ENCODE measurements around the gene EPHA1.
A peak's percentile ranks its signal among the peaks of the same experiment; 100 is the strongest.

The EPHA1 gene

DNA sequence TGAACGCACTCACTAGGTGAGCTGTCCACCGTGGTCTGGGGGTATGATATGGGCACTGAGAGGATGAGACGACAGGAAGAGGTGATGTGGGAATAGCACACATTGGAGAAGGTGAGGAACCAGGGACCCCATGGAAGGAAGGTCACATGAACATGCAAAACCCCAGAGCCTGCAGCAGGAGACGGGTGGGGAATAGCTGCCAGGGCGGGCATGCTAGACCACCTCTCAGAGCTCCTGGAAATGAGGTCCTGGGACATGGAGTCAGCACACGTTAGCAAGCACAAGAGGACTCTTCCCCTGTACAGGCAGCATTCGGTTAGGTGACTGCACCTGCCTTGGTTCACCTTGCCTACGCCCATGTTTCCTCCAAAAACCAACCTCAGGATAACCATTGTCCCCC is 54.3 kb downstream of the EPHA1 start (continued):
- TF ChIP-seq ZBTB44 (tag by site-specific recombination; IDR thresholded peaks at IDR 0.05) (no peak), ZNF37A (tag by site-specific recombination; IDR thresholded peaks at IDR 0.05) (no peak), ZNF677 (tag by site-specific recombination; IDR thresholded peaks at IDR 0.05) (no peak), ZNF221 (tag by site-specific recombination; IDR thresholded peaks at IDR 0.05; ENCODE audit: borderline replicate concordance) (no peak), PRDM6 (tag by site-specific recombination; IDR thresholded peaks at IDR 0.05) (no peak), ZNF529 (tag by site-specific recombination; IDR thresholded peaks at IDR 0.05; ENCODE audit: insufficient replicate concordance) (no peak), BCL11A (tag by site-specific recombination; IDR thresholded peaks at IDR 0.05; ENCODE audit: low read depth) (no peak), ZFP37 (tag by site-specific recombination; IDR thresholded peaks at IDR 0.05) (no peak)

- TF ChIP-seq ZNF76 (tag by site-specific recombination; IDR thresholded peaks at IDR 0.05; ENCODE audit: borderline replicate concordance, low read depth) (no peak), EGR2 (tag by site-specific recombination; IDR thresholded peaks at IDR 0.05; ENCODE audit: low read depth) (peak; percentile 58), ZFHX2 (tag by site-specific recombination; conservative IDR thresholded peaks at IDR 0.05) (peak; percentile 43)
- POLR2A ChIA-PET = no interaction called here
- H3K4me3 ChIP-seq (ENCODE audit: low read depth, low read length) = no peak overlapping the region
- no peaks in the 10 kb centered on the region for H3K4me1 ChIP-seq (ENCODE audit: control insufficient read depth, insufficient read depth, low read length)
- CTCF ChIA-PET = interaction anchor here (0.6 kb wide), 1 partner anchor 38 kb away, joined by 3 read pairs; no protein-coding TSS in a partner anchor
- H3K27ac ChIP-seq (ENCODE audit: extremely low read depth, low read depth, low read length) = no peak overlapping the region
- no peaks in the 10 kb centered on the region for H3K9me3 ChIP-seq (ENCODE audit: control insufficient read depth, insufficient read depth, low read depth, low read length)
- H3K36me3 ChIP-seq (ENCODE audit: control insufficient read depth in 2 of 2, insufficient read depth in 1 of 2, low read length in 2 of 2) = peaks cover 0 to 23% of the 10 kb centered on the region in 2 experiments; a peak in 1 of 3 replicates
Observed at GRCh38 chr7:143352531-143353002, 56.1 kb downstream of the EPHA1 start.

GRCh38 chr7:143351574-143351973 is 57.1 kb downstream of the EPHA1 start:
- POLR2A ChIA-PET = no interaction called here
- TF ChIP-seq ZNF18 (tag by site-specific recombination; IDR thresholded peaks at IDR 0.05) (no peak), BCL11A (tag by site-specific recombination; IDR thresholded peaks at IDR 0.05; ENCODE audit: low read depth) (no peak), TRIM28 (IDR thresholded peaks at IDR 0.05; ENCODE audit: borderline replicate concordance, low read length) (no peak), IKZF3 (tag by site-specific recombination; IDR thresholded peaks at IDR 0.05) (no peak), ATF2 (tag by site-specific recombination; IDR thresholded peaks at IDR 0.05; ENCODE audit: low read depth) (no peak), ZNF549 (tag by site-specific recombination; IDR thresholded peaks at IDR 0.05) (no peak), ZNF768 (tag by site-specific recombination; IDR thresholded peaks at IDR 0.05) (no peak)
- TF ChIP-seq, protein P1, sequence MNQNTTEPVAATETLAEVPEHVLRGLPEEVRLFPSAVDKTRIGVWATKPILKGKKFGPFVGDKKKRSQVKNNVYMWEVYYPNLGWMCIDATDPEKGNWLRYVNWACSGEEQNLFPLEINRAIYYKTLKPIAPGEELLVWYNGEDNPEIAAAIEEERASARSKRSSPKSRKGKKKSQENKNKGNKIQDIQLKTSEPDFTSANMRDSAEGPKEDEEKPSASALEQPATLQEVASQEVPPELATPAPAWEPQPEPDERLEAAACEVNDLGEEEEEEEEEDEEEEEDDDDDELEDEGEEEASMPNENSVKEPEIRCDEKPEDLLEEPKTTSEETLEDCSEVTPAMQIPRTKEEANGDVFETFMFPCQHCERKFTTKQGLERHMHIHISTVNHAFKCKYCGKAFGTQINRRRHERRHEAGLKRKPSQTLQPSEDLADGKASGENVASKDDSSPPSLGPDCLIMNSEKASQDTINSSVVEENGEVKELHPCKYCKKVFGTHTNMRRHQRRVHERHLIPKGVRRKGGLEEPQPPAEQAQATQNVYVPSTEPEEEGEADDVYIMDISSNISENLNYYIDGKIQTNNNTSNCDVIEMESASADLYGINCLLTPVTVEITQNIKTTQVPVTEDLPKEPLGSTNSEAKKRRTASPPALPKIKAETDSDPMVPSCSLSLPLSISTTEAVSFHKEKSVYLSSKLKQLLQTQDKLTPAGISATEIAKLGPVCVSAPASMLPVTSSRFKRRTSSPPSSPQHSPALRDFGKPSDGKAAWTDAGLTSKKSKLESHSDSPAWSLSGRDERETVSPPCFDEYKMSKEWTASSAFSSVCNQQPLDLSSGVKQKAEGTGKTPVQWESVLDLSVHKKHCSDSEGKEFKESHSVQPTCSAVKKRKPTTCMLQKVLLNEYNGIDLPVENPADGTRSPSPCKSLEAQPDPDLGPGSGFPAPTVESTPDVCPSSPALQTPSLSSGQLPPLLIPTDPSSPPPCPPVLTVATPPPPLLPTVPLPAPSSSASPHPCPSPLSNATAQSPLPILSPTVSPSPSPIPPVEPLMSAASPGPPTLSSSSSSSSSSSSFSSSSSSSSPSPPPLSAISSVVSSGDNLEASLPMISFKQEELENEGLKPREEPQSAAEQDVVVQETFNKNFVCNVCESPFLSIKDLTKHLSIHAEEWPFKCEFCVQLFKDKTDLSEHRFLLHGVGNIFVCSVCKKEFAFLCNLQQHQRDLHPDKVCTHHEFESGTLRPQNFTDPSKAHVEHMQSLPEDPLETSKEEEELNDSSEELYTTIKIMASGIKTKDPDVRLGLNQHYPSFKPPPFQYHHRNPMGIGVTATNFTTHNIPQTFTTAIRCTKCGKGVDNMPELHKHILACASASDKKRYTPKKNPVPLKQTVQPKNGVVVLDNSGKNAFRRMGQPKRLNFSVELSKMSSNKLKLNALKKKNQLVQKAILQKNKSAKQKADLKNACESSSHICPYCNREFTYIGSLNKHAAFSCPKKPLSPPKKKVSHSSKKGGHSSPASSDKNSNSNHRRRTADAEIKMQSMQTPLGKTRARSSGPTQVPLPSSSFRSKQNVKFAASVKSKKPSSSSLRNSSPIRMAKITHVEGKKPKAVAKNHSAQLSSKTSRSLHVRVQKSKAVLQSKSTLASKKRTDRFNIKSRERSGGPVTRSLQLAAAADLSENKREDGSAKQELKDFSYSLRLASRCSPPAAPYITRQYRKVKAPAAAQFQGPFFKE (tag by site-specific recombination; IDR thresholded peaks at IDR 0.05; ENCODE audit: borderline replicate concordance) = no peak
- TF ChIP-seq, protein P2, sequence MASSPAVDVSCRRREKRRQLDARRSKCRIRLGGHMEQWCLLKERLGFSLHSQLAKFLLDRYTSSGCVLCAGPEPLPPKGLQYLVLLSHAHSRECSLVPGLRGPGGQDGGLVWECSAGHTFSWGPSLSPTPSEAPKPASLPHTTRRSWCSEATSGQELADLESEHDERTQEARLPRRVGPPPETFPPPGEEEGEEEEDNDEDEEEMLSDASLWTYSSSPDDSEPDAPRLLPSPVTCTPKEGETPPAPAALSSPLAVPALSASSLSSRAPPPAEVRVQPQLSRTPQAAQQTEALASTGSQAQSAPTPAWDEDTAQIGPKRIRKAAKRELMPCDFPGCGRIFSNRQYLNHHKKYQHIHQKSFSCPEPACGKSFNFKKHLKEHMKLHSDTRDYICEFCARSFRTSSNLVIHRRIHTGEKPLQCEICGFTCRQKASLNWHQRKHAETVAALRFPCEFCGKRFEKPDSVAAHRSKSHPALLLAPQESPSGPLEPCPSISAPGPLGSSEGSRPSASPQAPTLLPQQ (tag by site-specific recombination; IDR thresholded peaks at IDR 0.05) = no peak

More at GRCh38 chr7:143351574-143351973, 57.1 kb downstream of the EPHA1 start:
- H3K4me3 ChIP-seq (ENCODE audit: low read depth, low read length) = no peak overlapping the region
- H3K36me3 ChIP-seq (ENCODE audit: control insufficient read depth in 2 of 2, insufficient read depth in 1 of 2, low read length in 2 of 2) = peaks cover 0 to 17% of the 10 kb centered on the region in 2 experiments; a peak in 1 of 3 replicates
- H3K9me3 ChIP-seq (ENCODE audit: control insufficient read depth, insufficient read depth, low read depth, low read length) = no peaks in the 10 kb centered on the region
- CTCF ChIA-PET = interaction anchor here (0.6 kb wide), 1 partner anchor 27 kb away, joined by 3 read pairs; no protein-coding TSS in a partner anchor
- no peaks in the 10 kb centered on the region for H3K4me1 ChIP-seq (ENCODE audit: control insufficient read depth, insufficient read depth, low read length)
- H3K27ac ChIP-seq (ENCODE audit: extremely low read depth, low read depth, low read length) = no peak overlapping the region

Measured in HEK293 (cell line).